Liver (tissue), 9 donors: ENCODE data around the gene NOS3. TPM values are rescaled to one million over a fixed set of nuclear protein-coding genes. Genes with fewer than 3 reads are reported as not detected.

ENCODE experiments used
- DNase-seq: peaks from one replicate; pipeline ENCODE4 v3.0.0-alpha.2; 2017; ENCODE audit warnings: low spot score
- H3K27ac ChIP-seq, 2 donors: one replicate each; pipeline ENCODE4 v1.7.0; 2013; ENCODE audit warnings: inconsistent platforms in 2 of 2, low read length in 2 of 2, control low read depth in 1 of 2, low read depth in 1 of 2, mild to moderate bottlenecking in 1 of 2
- H3K27me3 ChIP-seq, 4 donors: one replicate each; pipeline versions ENCODE4 v1.6.1 to v1.7.0; 2013; ENCODE audit warnings: low read length in 3 of 4, inconsistent platforms in 1 of 4, mild to moderate bottlenecking in 1 of 4, moderate library complexity in 1 of 4; ENCODE audit not compliant: control insufficient read depth in 4 of 4, insufficient read depth in 4 of 4
- H3K36me3 ChIP-seq, 4 donors: one replicate each; pipeline versions ENCODE4 v1.6.1 to v1.7.0; 2013; ENCODE audit warnings: low read length in 3 of 4, mild to moderate bottlenecking in 3 of 4, low read depth in 1 of 4, moderate library complexity in 1 of 4; ENCODE audit not compliant: control insufficient read depth in 4 of 4, insufficient read depth in 3 of 4
- H3K4me1 ChIP-seq, 4 donors: one replicate each; pipeline versions ENCODE4 v1.6.1 to v1.7.0; 2013; ENCODE audit warnings: low read length in 3 of 4, mild to moderate bottlenecking in 3 of 4, moderate library complexity in 1 of 4; ENCODE audit not compliant: control insufficient read depth in 4 of 4, insufficient read depth in 4 of 4
- H3K4me3 ChIP-seq, 3 donors: one replicate each; pipeline versions ENCODE4 v1.6.1 to v1.7.0; 2013; ENCODE audit warnings: low read length in 3 of 3, control low read depth in 1 of 3, low read depth in 1 of 3, mild to moderate bottlenecking in 1 of 3
- H3K9ac ChIP-seq, 2 donors: one replicate each; pipeline ENCODE4 v1.7.0; 2013; ENCODE audit warnings: low read length in 2 of 2, mild to moderate bottlenecking in 2 of 2, moderate library complexity in 2 of 2, control low read depth in 1 of 2, low read depth in 1 of 2
- H3K9me3 ChIP-seq, 4 donors: one replicate each; pipeline versions ENCODE4 v1.6.1 to v1.7.0; 2013; ENCODE audit warnings: low read length in 3 of 4; ENCODE audit not compliant: control insufficient read depth in 4 of 4
- ATF3 ChIP-seq: IDR thresholded peaks from 2 replicates; pipeline ENCODE4 v1.6.1; 2016; ENCODE audit warnings: antibody characterized with exemption
- EGR1 ChIP-seq, 2 donors: IDR thresholded peaks; 2 replicates each; pipeline ENCODE4 v1.6.1; 2016 to 2018; ENCODE audit warnings: antibody characterized with exemption in 2 of 2, low read depth in 2 of 2
- FOXA1 ChIP-seq: IDR thresholded peaks from 2 replicates; pipeline ENCODE4 v1.6.1; 2016; ENCODE audit warnings: antibody characterized with exemption
- GABPA ChIP-seq, 2 donors: IDR thresholded peaks in 1 of 2; conservative IDR thresholded peaks in 1 of 2; 2 replicates each; pipeline ENCODE4 v1.6.1; 2016; ENCODE audit warnings: antibody characterized with exemption in 2 of 2, mild to moderate bottlenecking in 1 of 2, moderate library complexity in 1 of 2
- HNF4A ChIP-seq, 2 donors: conservative IDR thresholded peaks; 2 replicates each; pipeline ENCODE4 v1.6.1; 2016; ENCODE audit warnings: antibody characterized with exemption in 2 of 2, mild to moderate bottlenecking in 2 of 2
- HNF4G ChIP-seq: IDR thresholded peaks from 2 replicates; pipeline ENCODE4 v1.6.1; 2016; ENCODE audit warnings: antibody characterized with exemption
- JUND ChIP-seq, 2 donors: IDR thresholded peaks; 2 replicates each; pipeline ENCODE4 v1.6.1; 2016; ENCODE audit warnings: antibody characterized with exemption in 2 of 2
- MAX ChIP-seq: IDR thresholded peaks from 2 replicates; pipeline ENCODE4 v1.6.1; 2016; ENCODE audit warnings: antibody characterized with exemption
- NR2F2 ChIP-seq: IDR thresholded peaks from 2 replicates; pipeline ENCODE4 v1.6.1; 2016; ENCODE audit warnings: antibody characterized with exemption
- RAD21 ChIP-seq, 2 donors: IDR thresholded peaks; 2 replicates each; pipeline ENCODE4 v1.6.1; 2016; ENCODE audit warnings: antibody characterized with exemption in 2 of 2, mild to moderate bottlenecking in 2 of 2
- RXRA ChIP-seq, 2 donors: IDR thresholded peaks; 2 replicates each; pipeline ENCODE4 v1.6.1; 2017 to 2018; ENCODE audit warnings: antibody characterized with exemption in 2 of 2, mild to moderate bottlenecking in 1 of 2
- SP1 ChIP-seq: IDR thresholded peaks from 2 replicates; pipeline ENCODE4 v1.6.1; 2018; ENCODE audit warnings: antibody characterized with exemption, mild to moderate bottlenecking
- TAF1 ChIP-seq: conservative IDR thresholded peaks from 2 replicates; pipeline ENCODE4 v1.6.1; 2016; ENCODE audit warnings: antibody characterized with exemption, mild to moderate bottlenecking
- YY1 ChIP-seq: IDR thresholded peaks from 2 replicates; pipeline ENCODE4 v1.6.1; 2016; ENCODE audit warnings: antibody characterized with exemption, mild to moderate bottlenecking
- ZBTB33 ChIP-seq: IDR thresholded peaks from 2 replicates; pipeline ENCODE4 v1.6.1; 2016; ENCODE audit warnings: antibody characterized with exemption
- WGBS: extraction: QIAGEN DNeasy Blood & Tissue Kit; methylation state at CpG from one replicate; pipeline ENCODE4 v1.1.7; 2013; 5-methylcytosine and 5-hydroxymethylcytosine counted together
- polyA plus RNA-seq, 2 donors: library from polyadenylated mRNA; stranded (reverse) in 1 of 2; unstranded in 1 of 2; fragments of 200-250 nt in 1 of 2; fragments of >200 nt in 1 of 2; fragmentation: Nextera tagmentation in 1 of 2; extraction: Ambion mirVana in 1 of 2; gene quantifications; one replicate each; pipeline versions ENCODE4 v1.2.1 to v1.2.3, GENCODE V29; 2013 to 2015
- total RNA-seq, 2 donors: library from RNA; depleted of rRNA; stranded (reverse); fragments of >200 nt; gene quantifications; one replicate each; pipeline ENCODE4 v1.2.3, GENCODE V29; 2014
- TF ChIP-seq, protein P1 (sequence below): fragments of 150-350 bp; IDR thresholded peaks from 2 replicates; pipeline ENCODE4 v1.5.1; 2017; ENCODE audit warnings: improper control_type of control experiment, low read depth, low read length; ENCODE audit not compliant: missing input control
- TF ChIP-seq, protein P2 (sequence below): IDR thresholded peaks from 2 replicates; pipeline ENCODE4 v1.6.1; 2016; ENCODE audit warnings: antibody characterized with exemption, mild to moderate bottlenecking
- donor health status: healthy.
- donor health status: healthy.
- donor health status: healthy.
- donor health status: healthy.
- donor health status: healthy.

The NOS3 gene
- total and polyA plus RNA-seq, 4 donors, result 1.6 to 6.1 (median 5.1) TPM

- no peak overlapping the region for H3K4me3 ChIP-seq
- no peak overlapping the region for H3K27ac ChIP-seq
- WGBS, result 60% methylated on average over 16 of the region's 16 CpGs
- H3K27me3 ChIP-seq, result peaks cover 0 to 3% (median under 1%) of the 10 kb centered on the region in 4 donors
- TF ChIP-seq HNF4A (conservative IDR thresholded peaks at IDR 0.05) (no peak), ATF3 (no peak), TAF1 (no peak), YY1 (no peak), NR2F2 (no peak), GABPA (IDR thresholded peaks at IDR 0.05 in 1 of 2, conservative IDR thresholded peaks at IDR 0.05 in 1 of 2) (no peak), RAD21 (IDR thresholded peaks at IDR 0.05) (no peak), EGR1 (IDR thresholded peaks at IDR 0.05; ENCODE audit: low read depth in 2 of 2) (no peak)
- H3K36me3 ChIP-seq, result no peaks in the 10 kb centered on the region
- H3K4me1 ChIP-seq, result peaks cover 0 to 14% (median 1%) of the 10 kb centered on the region in 4 donors
- H3K9me3 ChIP-seq, result no peaks in the 10 kb centered on the region
- no peak overlapping the region for H3K9ac ChIP-seq
- no peak for DNase-seq
These were observed 22.0 kb upstream of the NOS3 start for GRCh38 chr7:150968734-150969372.

- peaks cover 0 to 3% (median under 1%) of the 10 kb centered on the region in 4 donors for H3K27me3 ChIP-seq
- H3K4me1 ChIP-seq, result peaks cover 0 to 9% (median 1%) of the 10 kb centered on the region in 4 donors
- no peaks in the 10 kb centered on the region for H3K9me3 ChIP-seq
- TF ChIP-seq RXRA (IDR thresholded peaks at IDR 0.05) (no peak), NR2F2 (no peak), SP1 (no peak), ATF3 (no peak), JUND (IDR thresholded peaks at IDR 0.05) (no peak), HNF4A (conservative IDR thresholded peaks at IDR 0.05) (no peak), HNF4G (no peak), EGR1 (IDR thresholded peaks at IDR 0.05; ENCODE audit: low read depth in 2 of 2) (no peak), MAX (no peak), FOXA1 (no peak), TAF1 (no peak), ZBTB33 (no peak), YY1 (no peak), GABPA (IDR thresholded peaks at IDR 0.05 in 1 of 2, conservative IDR thresholded peaks at IDR 0.05 in 1 of 2) (no peak), RAD21 (IDR thresholded peaks at IDR 0.05) (no peak)
- TF ChIP-seq, protein P1, sequence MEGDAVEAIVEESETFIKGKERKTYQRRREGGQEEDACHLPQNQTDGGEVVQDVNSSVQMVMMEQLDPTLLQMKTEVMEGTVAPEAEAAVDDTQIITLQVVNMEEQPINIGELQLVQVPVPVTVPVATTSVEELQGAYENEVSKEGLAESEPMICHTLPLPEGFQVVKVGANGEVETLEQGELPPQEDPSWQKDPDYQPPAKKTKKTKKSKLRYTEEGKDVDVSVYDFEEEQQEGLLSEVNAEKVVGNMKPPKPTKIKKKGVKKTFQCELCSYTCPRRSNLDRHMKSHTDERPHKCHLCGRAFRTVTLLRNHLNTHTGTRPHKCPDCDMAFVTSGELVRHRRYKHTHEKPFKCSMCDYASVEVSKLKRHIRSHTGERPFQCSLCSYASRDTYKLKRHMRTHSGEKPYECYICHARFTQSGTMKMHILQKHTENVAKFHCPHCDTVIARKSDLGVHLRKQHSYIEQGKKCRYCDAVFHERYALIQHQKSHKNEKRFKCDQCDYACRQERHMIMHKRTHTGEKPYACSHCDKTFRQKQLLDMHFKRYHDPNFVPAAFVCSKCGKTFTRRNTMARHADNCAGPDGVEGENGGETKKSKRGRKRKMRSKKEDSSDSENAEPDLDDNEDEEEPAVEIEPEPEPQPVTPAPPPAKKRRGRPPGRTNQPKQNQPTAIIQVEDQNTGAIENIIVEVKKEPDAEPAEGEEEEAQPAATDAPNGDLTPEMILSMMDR, result no peak
- TF ChIP-seq, protein P2, sequence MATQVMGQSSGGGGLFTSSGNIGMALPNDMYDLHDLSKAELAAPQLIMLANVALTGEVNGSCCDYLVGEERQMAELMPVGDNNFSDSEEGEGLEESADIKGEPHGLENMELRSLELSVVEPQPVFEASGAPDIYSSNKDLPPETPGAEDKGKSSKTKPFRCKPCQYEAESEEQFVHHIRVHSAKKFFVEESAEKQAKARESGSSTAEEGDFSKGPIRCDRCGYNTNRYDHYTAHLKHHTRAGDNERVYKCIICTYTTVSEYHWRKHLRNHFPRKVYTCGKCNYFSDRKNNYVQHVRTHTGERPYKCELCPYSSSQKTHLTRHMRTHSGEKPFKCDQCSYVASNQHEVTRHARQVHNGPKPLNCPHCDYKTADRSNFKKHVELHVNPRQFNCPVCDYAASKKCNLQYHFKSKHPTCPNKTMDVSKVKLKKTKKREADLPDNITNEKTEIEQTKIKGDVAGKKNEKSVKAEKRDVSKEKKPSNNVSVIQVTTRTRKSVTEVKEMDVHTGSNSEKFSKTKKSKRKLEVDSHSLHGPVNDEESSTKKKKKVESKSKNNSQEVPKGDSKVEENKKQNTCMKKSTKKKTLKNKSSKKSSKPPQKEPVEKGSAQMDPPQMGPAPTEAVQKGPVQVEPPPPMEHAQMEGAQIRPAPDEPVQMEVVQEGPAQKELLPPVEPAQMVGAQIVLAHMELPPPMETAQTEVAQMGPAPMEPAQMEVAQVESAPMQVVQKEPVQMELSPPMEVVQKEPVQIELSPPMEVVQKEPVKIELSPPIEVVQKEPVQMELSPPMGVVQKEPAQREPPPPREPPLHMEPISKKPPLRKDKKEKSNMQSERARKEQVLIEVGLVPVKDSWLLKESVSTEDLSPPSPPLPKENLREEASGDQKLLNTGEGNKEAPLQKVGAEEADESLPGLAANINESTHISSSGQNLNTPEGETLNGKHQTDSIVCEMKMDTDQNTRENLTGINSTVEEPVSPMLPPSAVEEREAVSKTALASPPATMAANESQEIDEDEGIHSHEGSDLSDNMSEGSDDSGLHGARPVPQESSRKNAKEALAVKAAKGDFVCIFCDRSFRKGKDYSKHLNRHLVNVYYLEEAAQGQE, result no peak
- no peaks in the 10 kb centered on the region for H3K36me3 ChIP-seq
- no peak overlapping the region for H3K27ac ChIP-seq
- H3K9ac ChIP-seq, result no peak overlapping the region
- no peak overlapping the region for H3K4me3 ChIP-seq
- WGBS, result 62% methylated on average over 7 of the region's 7 CpGs
- no peak for DNase-seq
These were observed 21.3 kb upstream of the NOS3 start for GRCh38 chr7:150969475-150969874.
